ACC112 (cell line): Measurements from ENCODE around the gene MT1G.

Source experiments
- H2AFZ ChIP-seq: fragments of 200-600 bp; sonication (generic); one replicate; pipeline ENCODE4 v1.6.0; 2017; ENCODE audit warnings: antibody characterized with exemption, low read length; ENCODE audit not compliant: unreplicated experiment
- H3K27ac ChIP-seq: fragments of 200-600 bp; sonication (generic); 2 replicates; pipeline ENCODE4 v1.5.1; 2014; ENCODE audit warnings: low read depth, mild to moderate bottlenecking, antibody characterized with exemption, low read length, moderate library complexity
- H3K27me3 ChIP-seq: fragments of 200-600 bp; sonication (generic); 2 replicates; pipeline ENCODE4 v1.6.1; 2014; ENCODE audit warnings: mild to moderate bottlenecking, antibody characterized with exemption, low read length, moderate library complexity, mixed read lengths; ENCODE audit not compliant: insufficient read depth
- H3K36me3 ChIP-seq: fragments of 200-600 bp; sonication (generic); 2 replicates; pipeline ENCODE4 v1.6.1; 2016; ENCODE audit warnings: mild to moderate bottlenecking, antibody characterized with exemption, low read length, moderate library complexity, mixed read lengths; ENCODE audit not compliant: insufficient read depth
- H3K4me1 ChIP-seq: fragments of 200-600 bp; sonication (generic); one replicate; pipeline ENCODE4 v1.6.1; 2016; ENCODE audit warnings: low read length, mixed read lengths; ENCODE audit not compliant: insufficient read depth, unreplicated experiment, control insufficient read depth
- H3K4me3 ChIP-seq: fragments of 200-600 bp; sonication (generic); 2 replicates; pipeline ENCODE4 v1.5.1; 2014; ENCODE audit warnings: mild to moderate bottlenecking, low read depth, low read length
- H3K79me2 ChIP-seq: fragments of 200-600 bp; sonication (generic); one replicate; pipeline ENCODE4 v1.6.0; 2016; ENCODE audit warnings: low read length; ENCODE audit not compliant: control insufficient read depth, unreplicated experiment, insufficient read depth

The MT1G gene

GRCh38 chr16:56634715-56635440 lies 33.0 kb downstream of the MT1G start:
- Histone ChIP-seq H3K36me3 (no peaks in the 10 kb centered on the region), H3K4me3 (no peak overlapping the region), H3K27me3 (peaks cover 9% of the 10 kb centered on the region; the same call in 1 of the 2 replicates), H3K4me1 (peaks cover 8% of the 10 kb centered on the region), H3K79me2 (no peaks in the 10 kb centered on the region), H3K27ac (no peak overlapping the region), H2AFZ (no peak overlapping the region)

- no peaks in the 10 kb centered on the region for H3K79me2 ChIP-seq
- H2AFZ ChIP-seq = no peak overlapping the region
- H3K27ac ChIP-seq = no peak overlapping the region
- H3K27me3 ChIP-seq = 0 out of 2 replicates have a peak, but pooled peaks cover 6% of the 10 kb centered on the region
- no peaks in the 10 kb centered on the region for H3K36me3 ChIP-seq
- no peak overlapping the region; the same call in 1 of the 2 replicates for H3K4me3 ChIP-seq
- peaks cover under 1% of the 10 kb centered on the region for H3K4me1 ChIP-seq
Measured at GRCh38 chr16:56633535-56633934, 34.3 kb downstream of the MT1G start.

DNA sequence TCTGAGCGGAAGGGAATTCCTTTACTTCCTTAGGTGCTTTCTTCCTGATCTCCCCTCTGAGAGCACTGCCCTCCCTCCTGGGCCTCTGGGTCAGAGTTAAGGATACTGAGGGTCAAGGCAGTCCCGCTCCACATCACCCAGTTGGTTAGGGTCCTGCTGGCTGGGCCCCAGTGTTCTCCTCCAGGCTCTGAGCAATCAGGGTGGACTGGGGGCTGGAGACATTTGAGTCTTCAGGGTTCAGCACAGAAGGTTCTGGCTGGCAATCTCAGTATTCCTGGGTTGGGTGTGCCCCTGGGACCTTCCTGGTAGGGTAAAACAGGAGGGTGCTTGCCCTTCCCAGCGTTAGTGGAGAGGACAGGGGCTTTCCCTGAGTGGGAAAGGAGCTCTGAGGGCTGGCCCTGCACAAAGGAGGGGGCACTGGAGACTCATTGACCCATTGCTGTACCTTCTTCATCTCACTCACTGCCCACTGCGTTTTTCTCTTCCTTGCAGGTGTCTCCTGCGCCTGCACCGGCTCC lies 35.0 kb downstream of the MT1G start:
- H3K4me3 ChIP-seq = peak overlapping the region; percentile 82

DNA sequence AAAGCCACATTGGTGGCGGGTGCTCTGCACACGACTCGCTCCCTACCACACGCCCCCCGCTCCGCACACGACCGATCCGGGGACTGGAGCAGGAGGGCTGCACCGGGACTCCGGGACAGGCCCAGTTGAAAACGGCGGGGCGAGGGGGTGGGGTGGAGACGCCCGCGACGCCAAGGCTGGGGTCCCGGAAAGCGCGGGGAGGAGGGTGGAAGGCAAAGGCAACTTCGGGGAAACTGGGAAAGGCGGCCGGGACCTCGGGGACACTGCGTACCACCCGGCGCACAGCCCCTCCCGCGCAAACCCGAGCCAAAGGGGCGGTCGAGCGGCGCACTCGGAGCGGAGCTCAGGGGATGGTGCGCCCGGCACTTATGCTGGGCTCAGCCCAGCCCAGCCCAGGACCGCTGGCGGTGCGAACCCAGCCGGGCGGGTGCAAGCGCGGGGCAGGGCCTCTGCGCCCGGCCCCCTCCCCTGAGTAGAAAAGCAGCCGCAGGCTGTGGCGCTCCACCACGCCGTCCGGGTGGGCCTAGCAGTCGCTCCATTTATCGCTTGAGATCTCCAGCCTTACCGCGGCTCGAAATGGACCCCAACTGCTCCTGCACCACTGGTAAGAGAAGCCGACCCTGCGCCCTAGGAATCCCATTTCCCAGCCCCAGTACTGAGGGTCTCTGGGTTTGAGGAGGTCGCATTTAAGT lies 35.6 kb downstream of the MT1G start, which contains the start of gene MT1M:
TSS of gene MT1M (plus strand) at position 504 of the 692 bp plus-strand sequence. CDS start at position 577, 73 bp downstream.
- Histone ChIP-seq H3K4me3 (peak within 1 kb of the TSS; percentile 82), H3K4me1 (no peaks in the 10 kb centered on the region), H3K79me2 (no peaks in the 10 kb centered on the region), H3K36me3 (no peaks in the 10 kb centered on the region), H2AFZ (peak within 1 kb of the TSS; percentile 95), H3K27me3 (no peaks in the 10 kb centered on the region), H3K27ac (peak within 1 kb of the TSS; percentile 10; the same call in 1 of the 2 replicates)

More for the DNA sequence above, 35.0 kb downstream of the MT1G start:
- H3K4me1 ChIP-seq = no peaks in the 10 kb centered on the region
- no peaks in the 10 kb centered on the region for H3K79me2 ChIP-seq
- H3K36me3 ChIP-seq = no peaks in the 10 kb centered on the region
- H3K27me3 ChIP-seq = 0 out of 2 replicates have a peak, but pooled peaks cover 5% of the 10 kb centered on the region
- peak overlapping the region; percentile 95 for H2AFZ ChIP-seq
- no peak overlapping the region for H3K27ac ChIP-seq

DNA sequence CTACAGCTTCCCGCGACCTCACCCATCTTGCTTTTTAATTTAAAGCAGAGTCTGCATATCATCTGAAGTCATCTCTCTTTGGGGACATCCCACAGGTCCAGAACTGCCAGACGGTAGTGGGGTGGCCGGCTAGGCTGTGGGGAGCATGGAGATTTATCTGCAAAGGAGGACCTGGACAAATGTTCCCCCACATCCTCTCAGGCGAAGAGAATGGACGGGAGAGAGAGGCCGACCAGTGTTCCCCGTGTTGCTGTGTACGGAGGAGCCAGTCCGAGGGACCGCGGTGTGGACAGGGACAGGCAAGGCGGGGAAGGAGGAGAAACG lies 36.1 kb downstream of the MT1G start:
- Histone ChIP-seq H3K36me3 (no peaks in the 10 kb centered on the region), H3K4me1 (peaks cover 3% of the 10 kb centered on the region), H3K27ac (peak overlapping the region; percentile 10; the same call in 1 of the 2 replicates), H3K4me3 (peak overlapping the region; percentile 82), H2AFZ (peak overlapping the region; percentile 66), H3K27me3 (no peaks in the 10 kb centered on the region), H3K79me2 (peaks cover under 1% of the 10 kb centered on the region)

DNA sequence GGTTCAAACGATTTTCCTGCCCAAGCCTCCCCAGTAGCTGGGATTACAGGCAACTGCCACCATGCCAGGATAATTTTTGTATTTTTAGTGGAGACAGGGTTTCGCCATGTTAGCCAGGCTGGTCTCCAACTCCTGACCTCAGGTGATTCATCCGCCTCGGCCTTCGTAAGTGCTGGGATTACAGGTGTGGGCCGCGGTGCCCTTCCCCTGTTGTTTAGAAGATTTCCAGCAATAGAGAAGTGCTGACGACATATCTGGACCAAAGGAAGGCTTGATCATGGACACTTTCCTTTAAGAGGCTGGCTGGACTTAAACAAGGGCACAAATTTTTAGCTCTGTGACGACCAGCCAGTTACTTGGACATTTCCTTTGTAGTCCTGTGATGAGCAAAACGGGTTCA lies 36.7 kb downstream of the MT1G start:
- peak overlapping the region; percentile 82 for H3K4me3 ChIP-seq
- no peak overlapping the region for H2AFZ ChIP-seq
- H3K4me1 ChIP-seq = peaks cover 3% of the 10 kb centered on the region
- H3K27me3 ChIP-seq = no peaks in the 10 kb centered on the region
- H3K36me3 ChIP-seq = no peaks in the 10 kb centered on the region
- no peak overlapping the region for H3K27ac ChIP-seq
- H3K79me2 ChIP-seq = peaks cover 6% of the 10 kb centered on the region

GRCh38 chr16:56630134-56630533 lies 37.7 kb downstream of the MT1G start:
- H3K36me3 ChIP-seq = no peaks in the 10 kb centered on the region
- no peak overlapping the region for H3K4me3 ChIP-seq
- no peak overlapping the region for H3K27ac ChIP-seq
- H3K27me3 ChIP-seq = no peaks in the 10 kb centered on the region
- peaks cover 3% of the 10 kb centered on the region for H3K4me1 ChIP-seq
- peaks cover 17% of the 10 kb centered on the region for H3K79me2 ChIP-seq
- no peak overlapping the region for H2AFZ ChIP-seq

GRCh38 chr16:56629531-56629930 lies 38.3 kb downstream of the MT1G start:
- no peak overlapping the region for H2AFZ ChIP-seq
- H3K4me3 ChIP-seq = no peak overlapping the region
- no peak overlapping the region for H3K27ac ChIP-seq
- H3K79me2 ChIP-seq = peaks cover 21% of the 10 kb centered on the region
- H3K27me3 ChIP-seq = no peaks in the 10 kb centered on the region
- peaks cover 8% of the 10 kb centered on the region for H3K4me1 ChIP-seq
- no peaks in the 10 kb centered on the region for H3K36me3 ChIP-seq

DNA sequence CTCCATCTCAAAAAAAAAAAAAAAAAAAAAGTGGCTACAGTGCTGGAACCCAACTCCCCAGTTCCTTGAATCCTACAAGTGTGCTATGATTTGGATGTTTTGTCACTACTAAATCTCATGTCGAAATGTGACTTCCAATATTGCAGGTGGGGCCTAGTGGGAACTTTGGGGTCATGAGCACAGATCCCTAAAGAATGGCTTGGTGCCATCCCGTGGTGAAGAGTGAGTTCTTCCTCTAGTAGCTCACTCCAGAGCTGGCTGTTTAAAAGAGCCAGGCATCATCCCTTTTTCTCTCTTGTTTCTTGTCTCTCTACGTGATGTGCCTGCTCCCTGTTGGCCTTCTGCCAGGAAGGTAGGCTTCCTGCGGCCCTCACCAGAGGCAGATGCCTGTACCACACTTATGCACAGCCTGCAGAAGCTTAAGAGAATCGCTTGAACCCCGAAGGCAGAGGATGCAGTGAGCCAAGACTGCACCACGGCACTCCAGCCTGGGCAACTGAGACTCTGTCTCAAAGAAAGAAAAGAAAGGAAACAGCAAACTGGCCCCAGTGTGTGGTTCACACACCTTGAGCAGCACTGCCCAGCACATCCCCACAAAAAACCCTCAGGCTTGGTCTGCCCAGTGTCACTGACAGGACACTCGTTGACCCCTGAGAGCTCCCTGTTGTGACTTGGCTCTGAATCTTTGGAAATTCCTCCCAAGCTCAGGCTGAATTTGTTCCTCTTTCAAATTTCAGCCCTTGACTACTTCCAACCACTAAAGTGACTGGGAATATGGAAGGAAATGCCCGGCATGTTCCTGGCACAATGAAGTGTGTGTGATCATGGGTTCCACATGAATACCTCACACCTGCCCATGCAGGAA lies 39.1 kb downstream of the MT1G start:
- Histone ChIP-seq H2AFZ (no peak overlapping the region), H3K36me3 (no peaks in the 10 kb centered on the region), H3K79me2 (peaks cover 21% of the 10 kb centered on the region), H3K4me3 (no peak overlapping the region), H3K4me1 (peaks cover 8% of the 10 kb centered on the region), H3K27ac (no peak overlapping the region), H3K27me3 (no peaks in the 10 kb centered on the region)

GRCh38 chr16:56626685-56627084 lies 41.2 kb downstream of the MT1G start:
- H3K27me3 ChIP-seq = no peaks in the 10 kb centered on the region
- H3K27ac ChIP-seq = peak overlapping the region; percentile 88
- peak overlapping the region; percentile 96 for H3K4me3 ChIP-seq
- no peaks in the 10 kb centered on the region for H3K36me3 ChIP-seq
- peaks cover 21% of the 10 kb centered on the region for H3K79me2 ChIP-seq
- H2AFZ ChIP-seq = no peak overlapping the region
- peaks cover 8% of the 10 kb centered on the region for H3K4me1 ChIP-seq
